Activated CD8-positive, alpha-beta memory T cell treated with anti-CD3 and anti-CD28 coated beads for 4 hours (primary cell): ENCODE measurements around the gene GUSB.
"Not testable (repeated sequence)": the region's sequence is repeated elsewhere in the genome, so short reads cannot be mapped to it uniquely, and the experiment has no call there.

Experiments
- DNase-seq, 2 donors: peaks; one replicate each; pipeline ENCODE4 v3.0.0-alpha.2; 2020; ENCODE audit warnings: low read depth in 2 of 2

GUSB gene

GRCh38 chr7:65975814-65976445, 6.1 kb downstream of the GUSB start:
- DNase-seq = no peak

- DNase-seq = no peak
These were observed 7.1 kb downstream of the GUSB start for GRCh38 chr7:65974876-65975275.

DNA sequence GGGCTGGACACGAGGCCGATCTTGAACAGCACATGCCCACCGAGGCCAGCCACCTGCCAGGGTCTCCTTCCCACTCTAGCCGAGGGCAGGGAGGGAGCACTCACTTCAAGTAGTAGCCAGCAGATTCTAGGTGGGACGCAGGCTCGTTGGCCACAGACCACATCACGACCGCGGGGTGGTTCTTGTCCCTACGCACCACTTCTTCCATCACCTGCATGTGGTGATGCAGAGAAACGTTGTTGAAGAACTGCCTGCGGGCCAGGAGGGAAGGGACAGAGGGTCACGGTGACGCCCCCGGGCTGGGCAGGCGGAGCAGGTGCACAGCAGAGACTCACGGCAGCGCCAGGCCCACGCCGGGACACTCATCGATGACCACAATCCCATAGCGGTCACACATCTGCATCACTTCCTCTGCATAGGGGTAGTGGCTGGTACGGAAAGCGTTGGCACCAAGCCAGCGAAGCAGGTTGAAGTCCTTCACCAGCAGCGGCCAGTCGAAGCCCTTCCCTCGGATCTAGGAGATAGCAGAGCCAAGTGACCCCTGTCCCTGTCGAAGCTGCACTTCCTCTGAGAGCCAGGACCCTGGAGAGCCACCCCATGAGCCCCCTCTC, 7.7 kb downstream of the GUSB start:
- DNase-seq = no peak

- no peak for DNase-seq
These were observed 9.0 kb downstream of the GUSB start for GRCh38 chr7:65972976-65973375.

GRCh38 chr7:65971021-65971420, 11.0 kb downstream of the GUSB start:
- DNase-seq = no peak

- no peak for DNase-seq
These were observed 13.5 kb downstream of the GUSB start for GRCh38 chr7:65968256-65969185.

DNA sequence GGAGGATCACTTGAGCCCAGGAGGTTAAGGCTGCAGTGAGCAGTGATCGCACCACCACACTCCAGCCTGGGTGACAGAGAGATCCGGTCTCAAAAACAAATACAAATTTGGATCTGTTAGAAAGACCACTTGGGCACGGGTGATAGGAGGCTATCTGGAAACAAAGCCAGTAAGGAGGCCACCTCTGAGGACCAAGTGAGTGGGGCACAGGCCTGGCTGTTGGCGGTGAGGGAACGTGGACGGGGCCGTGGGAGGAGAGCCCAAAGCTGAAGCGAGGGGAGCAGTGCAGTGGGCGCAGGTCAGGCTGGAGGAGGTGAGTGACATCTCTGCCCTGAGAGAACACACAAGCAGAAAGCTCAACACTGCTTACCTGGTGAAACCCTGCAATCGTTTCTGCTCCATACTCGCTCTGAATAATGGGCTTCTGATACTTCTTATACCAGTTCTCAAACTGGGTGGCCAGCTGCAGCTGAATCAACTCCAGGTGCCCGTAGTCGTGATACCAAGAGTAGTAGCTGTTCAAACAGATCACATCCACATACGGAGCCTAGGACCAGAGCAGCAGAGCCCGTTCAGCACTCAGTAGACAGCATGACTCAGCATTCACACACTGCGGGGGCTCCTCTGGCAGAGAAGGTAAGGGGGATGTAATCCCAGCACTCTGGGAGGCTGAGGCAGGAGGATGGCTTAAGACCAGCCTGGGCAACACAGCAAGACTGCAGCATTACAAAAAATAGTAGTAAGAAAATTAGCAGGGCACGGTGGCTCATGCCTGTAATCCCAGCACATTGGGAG, 14.5 kb downstream of the GUSB start:
- no peak for DNase-seq

DNA sequence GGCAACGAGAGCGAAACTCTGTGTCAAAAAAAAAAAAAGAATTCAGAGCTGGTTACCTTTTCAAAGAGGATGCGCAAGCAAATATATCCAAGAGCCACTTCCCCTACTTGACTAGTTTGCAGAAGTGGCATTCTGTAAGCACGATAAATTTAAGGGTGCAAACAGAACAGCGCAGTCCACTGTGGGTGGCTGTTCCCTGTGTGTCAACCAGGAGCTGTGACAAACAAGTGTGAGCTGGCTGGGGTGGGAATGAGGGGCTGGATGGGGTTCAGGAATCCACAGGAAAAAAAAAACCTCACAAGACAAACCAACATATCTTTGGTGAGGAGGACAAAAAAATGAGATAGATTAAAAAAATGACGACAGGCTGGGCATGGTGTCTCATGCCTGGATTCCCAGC, 15.9 kb downstream of the GUSB start:
- no peak for DNase-seq

DNA sequence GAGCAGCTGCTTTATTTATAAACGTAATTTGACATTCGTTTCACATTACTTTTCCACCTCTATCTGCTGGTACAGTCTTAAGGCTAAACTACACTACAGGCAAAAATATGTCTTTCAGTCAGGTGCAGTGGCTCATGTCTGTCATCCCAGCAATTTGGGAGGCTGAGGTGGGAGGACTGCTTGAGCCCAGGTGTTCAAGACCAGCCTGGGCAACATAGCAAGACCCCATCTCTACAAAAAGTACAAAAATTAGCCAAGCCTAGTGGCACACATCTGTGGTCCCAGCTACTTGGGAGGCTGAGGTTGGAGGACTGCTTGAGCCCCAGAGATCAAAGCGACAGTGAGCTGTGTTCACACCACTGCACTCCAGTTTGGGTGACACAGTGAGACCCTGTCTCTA, 17.3 kb downstream of the GUSB start:
- DNase-seq = not testable (repeated sequence)

GRCh38 chr7:65962033-65962432, 20.0 kb downstream of the GUSB start:
- no peak for DNase-seq

DNA sequence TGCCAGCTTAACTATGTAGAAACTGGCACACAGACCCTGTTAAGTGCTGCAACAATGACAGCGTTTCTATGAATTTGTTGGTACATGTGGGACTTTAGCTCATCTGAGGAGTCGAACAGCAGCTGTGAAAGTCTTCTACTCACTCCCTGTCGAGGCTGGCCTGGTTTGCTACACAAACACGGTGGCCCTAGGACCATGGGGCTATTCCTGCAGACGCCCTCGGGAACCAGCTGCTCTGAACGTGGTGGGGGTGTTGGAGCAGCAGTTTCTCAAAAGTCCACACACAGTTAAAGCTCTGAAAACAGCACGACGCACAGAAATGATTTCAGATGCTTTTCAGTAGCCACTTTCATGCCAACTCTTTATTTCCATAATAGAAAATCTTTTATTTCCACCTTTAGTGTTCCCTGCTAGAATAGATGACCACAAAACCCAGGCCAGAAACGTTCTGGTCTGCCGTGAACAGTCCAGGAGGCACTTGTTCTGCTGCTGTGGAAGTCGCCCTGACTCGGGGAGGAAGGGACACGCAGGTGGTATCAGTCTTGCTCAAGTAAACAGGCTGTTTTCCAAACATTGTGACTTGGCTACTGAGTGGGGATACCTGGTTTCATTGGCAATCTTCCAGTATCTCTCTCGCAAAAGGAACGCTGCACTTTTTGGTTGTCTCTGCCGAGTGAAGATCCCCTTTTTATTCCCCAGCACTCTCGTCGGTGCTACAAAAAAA, 21.5 kb downstream of the GUSB start:
- no peak for DNase-seq

DNA sequence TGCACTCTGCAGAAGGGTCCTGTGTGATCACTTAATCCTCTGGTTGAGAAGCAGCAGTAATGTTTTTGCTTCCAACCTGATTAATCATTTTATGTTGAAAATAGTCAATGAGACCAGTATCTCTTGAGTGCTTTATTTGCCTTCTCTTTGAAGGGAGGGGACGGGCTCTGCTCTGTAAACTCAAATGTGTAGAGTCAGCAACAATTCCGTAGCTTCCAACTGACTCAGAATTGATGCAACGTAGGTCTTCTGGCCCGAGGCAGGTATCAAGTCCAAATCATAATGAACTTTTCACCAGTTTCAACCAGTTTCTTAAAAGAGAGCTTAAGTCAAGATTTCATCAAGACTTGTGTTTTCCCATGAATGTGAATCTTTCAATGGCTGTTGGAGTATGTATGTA, 26.3 kb downstream of the GUSB start:
- no peak for DNase-seq

DNA sequence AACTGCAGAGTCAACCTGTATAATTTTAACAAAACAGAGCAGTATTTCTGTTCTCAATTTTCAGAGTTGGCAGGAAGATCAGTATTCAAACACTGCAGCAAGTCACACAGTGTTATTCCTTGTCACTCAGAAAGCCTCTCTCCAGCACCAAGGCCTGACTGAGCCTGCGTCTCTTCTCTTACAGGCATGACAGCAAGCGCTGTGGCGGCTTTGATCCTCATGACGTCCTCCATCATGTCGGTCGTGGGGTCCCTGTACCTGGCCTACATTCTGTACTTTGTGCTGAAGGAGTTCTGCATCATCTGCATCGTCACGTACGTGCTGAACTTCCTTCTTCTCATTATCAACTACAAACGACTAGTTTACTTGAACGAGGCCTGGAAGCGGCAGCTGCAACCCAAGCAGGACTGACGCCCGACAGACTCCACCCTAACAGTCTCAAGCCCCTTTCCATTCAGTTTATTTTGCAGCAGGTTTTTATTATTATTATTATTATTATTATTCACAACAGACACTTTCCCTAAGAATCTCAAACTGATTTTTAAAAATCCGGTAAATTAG, 28.0 kb downstream of the GUSB start:
- no peak for DNase-seq

- DNase-seq = no peak
These were observed 28.9 kb downstream of the GUSB start for GRCh38 chr7:65953001-65953720.

DNA sequence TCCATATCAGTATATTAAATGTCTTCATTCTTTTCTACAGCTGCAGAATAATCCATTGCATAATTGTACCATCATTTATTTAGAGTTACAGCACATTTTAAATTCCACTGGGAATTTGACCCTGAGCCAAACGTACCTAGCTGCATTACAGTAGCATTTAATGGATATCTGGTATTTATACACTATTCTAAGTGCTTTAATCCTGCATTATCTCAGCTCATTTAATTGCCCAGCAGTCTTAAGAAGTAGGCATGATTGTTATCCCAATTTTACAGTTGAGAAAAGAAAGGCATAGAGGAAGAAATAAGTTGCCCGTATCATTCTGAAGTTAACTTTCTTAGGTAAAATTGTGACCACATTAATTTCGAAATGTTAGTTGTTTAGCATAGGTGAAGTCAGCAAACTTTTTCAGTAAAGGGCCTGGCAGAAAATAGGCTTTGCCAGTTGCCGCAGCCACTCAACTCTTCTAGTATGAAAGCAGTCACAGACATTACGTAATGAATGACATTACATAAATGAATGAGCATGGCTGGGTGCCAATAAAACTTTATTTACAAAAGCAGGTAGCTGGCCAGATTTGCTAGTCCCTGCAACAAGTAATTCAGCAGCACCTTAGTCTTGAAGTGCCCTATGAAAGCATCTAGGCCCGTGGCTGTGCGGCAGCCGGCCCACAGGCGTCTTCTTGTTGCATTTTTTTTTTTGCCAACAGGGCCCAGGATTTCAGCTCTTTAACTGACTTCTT, 30.0 kb downstream of the GUSB start:
- no peak for DNase-seq

- DNase-seq = no peak
These were observed 35.1 kb downstream of the GUSB start for GRCh38 chr7:65946904-65947303.

GRCh38 chr7:65945787-65946186, 36.2 kb downstream of the GUSB start:
- not testable (repeated sequence) for DNase-seq

GRCh38 chr7:65938336-65938895, 43.6 kb downstream of the GUSB start:
- DNase-seq = no peak

DNA sequence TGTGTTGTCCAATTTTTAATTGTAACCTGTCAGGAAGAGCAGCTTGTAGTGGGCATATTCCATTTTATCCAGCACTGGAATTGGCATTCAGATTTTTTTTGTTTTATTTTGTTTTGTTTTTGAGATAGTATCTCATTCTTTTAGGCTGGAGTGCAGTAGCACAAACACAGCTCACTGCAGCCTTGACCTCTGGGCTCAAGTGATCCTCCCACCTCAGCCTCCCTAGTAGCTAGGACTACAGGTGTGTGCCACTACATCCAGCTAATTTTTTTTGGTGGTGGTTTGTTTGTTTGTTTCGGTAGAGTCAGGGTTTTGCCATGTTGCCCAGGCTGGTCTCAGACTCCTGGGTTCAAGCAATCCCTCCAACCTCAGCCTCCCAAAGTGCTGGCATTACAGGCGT, 44.7 kb downstream of the GUSB start:
- DNase-seq = no peak
